HFFc6 (cell line): ENCODE measurements around the gene METTL23. TPM values are rescaled to one million over a fixed set of nuclear protein-coding genes. Genes with fewer than 3 reads are reported as not detected.
"Not testable (repeated sequence)": the region's sequence is repeated elsewhere in the genome, so short reads cannot be mapped to it uniquely, and the experiment has no call there.

ENCODE experiments used
- DNase-seq: peaks from one replicate; pipeline ENCODE4 v3.0.0-alpha.2; 2018
- H3K27ac Mint-ChIP-seq: 2 replicates; pipeline ENCODE4 v1.8.0; 2020; ENCODE audit warnings: mild to moderate bottlenecking, mixed read lengths
- H3K27me3 Mint-ChIP-seq: 2 replicates; pipeline ENCODE4 v1.8.0; 2021; ENCODE audit warnings: mild to moderate bottlenecking, moderate library complexity, mixed read lengths; ENCODE audit not compliant: insufficient read depth
- H3K36me3 Mint-ChIP-seq: 2 replicates; pipeline ENCODE4 v1.8.0; 2021; ENCODE audit warnings: low read depth, mixed read lengths
- H3K4me1 Mint-ChIP-seq: 2 replicates; pipeline ENCODE4 v1.8.0; 2020; ENCODE audit warnings: low read depth, mixed read lengths
- H3K4me3 Mint-ChIP-seq: 2 replicates; pipeline ENCODE4 v1.8.0; 2020; ENCODE audit warnings: mild to moderate bottlenecking, moderate library complexity, mixed read lengths
- H3K9me3 Mint-ChIP-seq: 2 replicates; pipeline ENCODE4 v1.8.0; 2020; ENCODE audit warnings: mild to moderate bottlenecking, mixed read lengths
- CTCF ChIP-seq: fragments of 200-600 bp; sonication (generic); IDR thresholded peaks from 2 replicates; pipeline ENCODE4 v1.5.0; 2021; ENCODE audit warnings: antibody characterized with exemption, mild to moderate bottlenecking
- total RNA-seq, 6 experiments: library from RNA; stranded (reverse); fragmentation: NEBNext Ultra II Directional; extraction: Animal tissue kit (Norgen Biotek cat#: 25700); gene quantifications; 2 replicates in 1 of 6; 3 replicates in 5 of 6; pipeline ENCODE4 v1.2.3, GENCODE V29; 2021

The METTL23 gene
- total RNA-seq, 6 experiments from 2014 or later = 30.1 to 32.8 (median 31.1) TPM

DNA sequence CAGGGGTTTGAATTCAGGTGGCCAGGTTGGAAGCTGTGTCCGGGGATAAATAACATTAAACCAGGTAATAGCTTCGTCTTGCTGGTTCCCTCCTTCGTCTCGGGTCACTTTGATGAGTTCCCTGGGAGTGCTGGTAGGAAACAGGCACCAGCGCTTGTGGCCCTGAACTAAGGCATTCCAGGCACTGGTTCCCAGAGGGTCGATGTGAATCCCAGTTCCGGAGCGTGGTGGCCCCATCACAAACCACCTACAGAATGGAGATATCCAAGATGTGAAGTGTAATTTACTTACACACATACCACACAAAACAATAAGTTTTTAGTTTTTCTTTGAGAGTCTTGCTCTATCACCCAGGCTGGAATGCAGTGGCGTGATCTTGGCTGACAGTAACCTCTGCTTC is 2.8 kb upstream of the METTL23 start:
- peaks cover 30% of the 10 kb centered on the region for H3K4me1 Mint-ChIP-seq
- peaks cover 3% of the 10 kb centered on the region; the same call in 1 of the 2 replicates for H3K27me3 Mint-ChIP-seq
- no peak overlapping the region for H3K27ac Mint-ChIP-seq
- H3K36me3 Mint-ChIP-seq = peaks cover 52% of the 10 kb centered on the region
- H3K9me3 Mint-ChIP-seq = no peaks in the 10 kb centered on the region
- H3K4me3 Mint-ChIP-seq = no peak overlapping the region
- no peak for TF ChIP-seq CTCF
- no peak for DNase-seq

GRCh38 chr17:76725580-76726230 is 934 bp upstream of the METTL23 start:
- H3K4me3 Mint-ChIP-seq = peak overlapping the region; percentile 95
- no peak for DNase-seq
- no peak for TF ChIP-seq CTCF
- H3K27me3 Mint-ChIP-seq = peaks cover 3% of the 10 kb centered on the region; the same call in 1 of the 2 replicates
- H3K9me3 Mint-ChIP-seq = no peaks in the 10 kb centered on the region
- peaks cover 36% of the 10 kb centered on the region for H3K4me1 Mint-ChIP-seq
- H3K36me3 Mint-ChIP-seq = peaks cover 41% of the 10 kb centered on the region
- H3K27ac Mint-ChIP-seq = peak overlapping the region; percentile 96

DNA sequence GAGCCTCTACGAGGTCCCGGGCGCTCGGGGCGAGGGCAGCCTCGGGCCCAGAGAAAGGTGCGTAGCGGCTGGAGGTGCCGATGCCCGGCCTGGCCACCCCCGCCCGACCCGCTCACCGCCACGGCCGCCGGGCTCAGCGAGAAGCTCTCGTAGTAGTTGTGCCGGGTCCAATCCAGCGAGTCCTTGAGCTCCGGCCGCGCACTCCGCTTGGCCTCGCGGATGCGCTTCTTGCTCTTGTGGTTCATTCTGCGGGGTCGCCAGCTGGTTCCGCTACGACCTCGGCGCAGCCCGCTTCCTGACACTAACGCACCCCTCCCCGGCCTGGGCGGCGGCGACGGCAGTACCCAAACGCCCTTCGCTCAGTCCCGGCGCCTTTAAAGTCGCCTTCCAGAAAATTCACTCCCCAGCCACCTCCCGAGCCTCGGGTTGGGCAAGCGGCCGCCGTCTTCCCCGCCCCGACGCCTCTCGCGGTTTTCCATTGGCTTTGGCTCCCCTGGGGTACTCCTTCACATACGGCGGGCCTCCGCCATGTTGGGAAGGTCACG is 336 bp upstream of the METTL23 start, which contains the start of gene JMJD6:
Gene JMJD6, minus strand, starts transcription at position 376 of the 545 bp plus-strand sequence. Its CDS starts 131 bp downstream, at position 245.
- Mint-ChIP-seq H3K4me3 (peak within 1 kb of the TSS; percentile 95), H3K4me1 (peaks cover 36% of the 10 kb centered on the region), H3K9me3 (no peaks in the 10 kb centered on the region), H3K36me3 (peaks cover 37% of the 10 kb centered on the region), H3K27me3 (peaks cover 3% of the 10 kb centered on the region; the same call in 1 of the 2 replicates), H3K27ac (peak within 1 kb of the TSS; percentile 96)
- TF ChIP-seq CTCF = no peak
- peak; percentile 96 for DNase-seq

DNA sequence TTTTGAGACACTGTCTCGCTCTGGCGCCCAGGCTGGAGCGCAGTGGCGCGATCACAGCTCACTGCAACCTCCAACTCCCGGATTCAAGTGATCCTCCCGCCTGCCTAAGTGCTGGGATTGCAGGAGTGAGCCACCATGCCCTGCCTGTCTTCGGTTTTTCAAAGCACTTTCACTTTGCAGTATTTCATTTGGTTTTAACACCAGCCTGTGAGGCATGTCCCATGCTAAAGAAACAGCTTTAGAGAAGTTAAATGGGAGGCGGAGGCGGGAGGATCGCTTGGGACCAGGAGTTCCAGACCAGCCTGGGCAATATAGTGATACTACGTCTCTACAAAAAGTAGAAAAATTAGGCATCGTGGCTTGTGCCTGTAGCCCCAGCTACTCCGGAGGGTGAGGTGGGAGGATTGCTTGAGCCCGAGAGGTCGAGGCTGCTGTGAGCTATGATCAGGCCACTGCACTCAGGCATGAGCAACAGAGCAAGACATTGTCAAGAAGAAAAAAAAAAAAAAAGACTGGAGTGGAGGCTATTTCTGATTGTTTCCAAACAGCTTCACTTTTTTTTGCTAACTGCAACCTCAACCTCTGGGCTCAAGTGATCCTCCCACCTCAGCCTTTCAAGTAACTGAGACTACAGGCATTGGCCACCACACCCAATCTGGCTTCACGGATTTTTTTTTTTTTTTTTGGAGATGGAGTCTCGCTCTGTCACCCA is 1.3 kb downstream of the METTL23 start:
- Mint-ChIP-seq H3K4me1 (peaks cover 34% of the 10 kb centered on the region), H3K4me3 (peak overlapping the region; percentile 95), H3K36me3 (peaks cover 27% of the 10 kb centered on the region), H3K27me3 (peaks cover 3% of the 10 kb centered on the region; the same call in 1 of the 2 replicates), H3K9me3 (no peaks in the 10 kb centered on the region), H3K27ac (peak overlapping the region; percentile 96)
- peak; percentile 34 for DNase-seq
- no peak for TF ChIP-seq CTCF

GRCh38 chr17:76731800-76732733 is 5.4 kb downstream of the METTL23 start:
- H3K27ac Mint-ChIP-seq, H3K9me3 Mint-ChIP-seq, DNase-seq, H3K4me3 Mint-ChIP-seq: not testable (repeated sequence)
- peaks cover 48% of the 10 kb centered on the region for H3K4me1 Mint-ChIP-seq
- H3K27me3 Mint-ChIP-seq = peaks cover 13% of the 10 kb centered on the region
- H3K36me3 Mint-ChIP-seq = peaks cover 46% of the 10 kb centered on the region
